HEK293 (cell line): ENCODE measurements around the gene WWOX.

Experiments
- KLF1 ChIP-seq: fragments of 450-650 bp; formaldehyde crosslinking; IDR thresholded peaks from 2 replicates; pipeline ENCODE4 v1.5.1; 2016; ENCODE audit warnings: missing biosample characterization, missing genetic modification characterization
- TF ChIP-seq, protein P1 (sequence below): fragments of 450-650 bp; IDR thresholded peaks from 2 replicates; pipeline ENCODE4 v1.5.1; 2018; ENCODE audit warnings: missing biosample characterization, mild to moderate bottlenecking, missing genetic modification characterization

DNA sequence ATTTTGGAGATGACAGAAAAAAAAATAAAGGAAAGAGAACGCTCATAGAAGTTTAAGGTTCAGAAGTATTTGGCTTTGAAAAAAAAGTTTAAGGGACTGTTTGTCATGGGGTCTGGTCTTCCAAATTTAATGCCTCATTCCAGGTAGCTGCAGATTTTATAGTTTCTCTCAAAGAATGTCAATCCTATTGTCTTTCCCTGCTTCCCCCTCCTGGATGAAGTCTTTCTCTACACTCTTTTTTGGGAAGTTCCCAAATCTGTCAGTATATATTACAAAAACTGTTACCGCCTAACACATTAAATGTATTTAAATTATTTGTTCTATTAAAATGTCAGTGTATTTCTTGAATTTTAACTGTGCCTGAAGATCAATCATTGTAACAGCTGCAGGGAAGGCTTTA, 1043.6 kb downstream of the WWOX start:
- TF ChIP-seq, protein P1, sequence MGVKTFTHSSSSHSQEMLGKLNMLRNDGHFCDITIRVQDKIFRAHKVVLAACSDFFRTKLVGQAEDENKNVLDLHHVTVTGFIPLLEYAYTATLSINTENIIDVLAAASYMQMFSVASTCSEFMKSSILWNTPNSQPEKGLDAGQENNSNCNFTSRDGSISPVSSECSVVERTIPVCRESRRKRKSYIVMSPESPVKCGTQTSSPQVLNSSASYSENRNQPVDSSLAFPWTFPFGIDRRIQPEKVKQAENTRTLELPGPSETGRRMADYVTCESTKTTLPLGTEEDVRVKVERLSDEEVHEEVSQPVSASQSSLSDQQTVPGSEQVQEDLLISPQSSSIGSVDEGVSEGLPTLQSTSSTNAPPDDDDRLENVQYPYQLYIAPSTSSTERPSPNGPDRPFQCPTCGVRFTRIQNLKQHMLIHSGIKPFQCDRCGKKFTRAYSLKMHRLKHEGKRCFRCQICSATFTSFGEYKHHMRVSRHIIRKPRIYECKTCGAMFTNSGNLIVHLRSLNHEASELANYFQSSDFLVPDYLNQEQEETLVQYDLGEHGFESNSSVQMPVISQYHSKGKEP (tag by site-specific recombination), result no peak
- TF ChIP-seq KLF1 (tag by site-specific recombination), result no peak
